KG1 (cell line): ENCODE measurements around the gene LONP1.

Experiments used
- DNase-seq: peaks from one replicate; lab custom pipeline; 2025; lab: John Stamatoyannopoulos, UW

The LONP1 gene

DNA sequence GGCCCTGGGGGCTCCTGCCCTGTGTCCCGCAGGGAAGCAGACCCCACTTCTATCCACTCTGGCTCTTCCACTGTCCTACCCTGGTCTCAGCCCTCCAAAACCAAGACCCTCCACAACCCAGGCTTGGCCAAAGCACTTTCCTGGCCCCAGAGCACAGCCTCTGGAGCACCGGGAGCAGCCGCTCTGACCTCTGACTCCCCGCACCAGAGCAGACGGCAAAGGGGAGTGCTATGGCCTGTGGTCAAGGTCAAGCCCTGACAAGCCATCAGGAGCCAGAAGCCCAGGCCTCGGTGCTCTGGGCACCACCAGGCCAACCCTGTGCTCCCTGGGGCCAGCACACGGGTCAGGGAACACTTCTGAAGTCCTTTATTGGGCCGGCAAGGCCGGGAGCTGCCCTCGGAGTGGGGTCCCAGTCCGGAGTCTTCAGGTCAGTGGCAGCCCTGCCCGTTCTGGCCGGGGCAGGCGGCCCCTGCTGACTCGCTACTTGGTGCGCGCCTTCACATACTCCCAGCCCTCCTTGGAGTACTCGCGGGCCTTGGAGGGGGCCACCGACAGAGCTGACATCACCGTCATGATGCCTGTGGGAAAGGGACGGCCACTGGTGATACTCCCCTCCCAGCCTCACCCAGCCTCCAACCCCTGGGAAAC lies 41.8 kb downstream of the LONP1 start:
- no peak for DNase-seq

- DNase-seq: no peak
Measured at GRCh38 chr19:5677580-5677979, 42.4 kb downstream of the LONP1 start.

GRCh38 chr19:5677136-5677535 lies 42.8 kb downstream of the LONP1 start:
- no peak for DNase-seq

GRCh38 chr19:5676772-5677105 lies 43.2 kb downstream of the LONP1 start:
- DNase-seq: no peak

- no peak for DNase-seq
Measured at GRCh38 chr19:5676105-5676771, 43.7 kb downstream of the LONP1 start.

- DNase-seq: no peak
Measured at GRCh38 chr19:5674714-5675113, 45.2 kb downstream of the LONP1 start.

- no peak for DNase-seq
Measured at GRCh38 chr19:5673752-5674151, 46.2 kb downstream of the LONP1 start.

DNA sequence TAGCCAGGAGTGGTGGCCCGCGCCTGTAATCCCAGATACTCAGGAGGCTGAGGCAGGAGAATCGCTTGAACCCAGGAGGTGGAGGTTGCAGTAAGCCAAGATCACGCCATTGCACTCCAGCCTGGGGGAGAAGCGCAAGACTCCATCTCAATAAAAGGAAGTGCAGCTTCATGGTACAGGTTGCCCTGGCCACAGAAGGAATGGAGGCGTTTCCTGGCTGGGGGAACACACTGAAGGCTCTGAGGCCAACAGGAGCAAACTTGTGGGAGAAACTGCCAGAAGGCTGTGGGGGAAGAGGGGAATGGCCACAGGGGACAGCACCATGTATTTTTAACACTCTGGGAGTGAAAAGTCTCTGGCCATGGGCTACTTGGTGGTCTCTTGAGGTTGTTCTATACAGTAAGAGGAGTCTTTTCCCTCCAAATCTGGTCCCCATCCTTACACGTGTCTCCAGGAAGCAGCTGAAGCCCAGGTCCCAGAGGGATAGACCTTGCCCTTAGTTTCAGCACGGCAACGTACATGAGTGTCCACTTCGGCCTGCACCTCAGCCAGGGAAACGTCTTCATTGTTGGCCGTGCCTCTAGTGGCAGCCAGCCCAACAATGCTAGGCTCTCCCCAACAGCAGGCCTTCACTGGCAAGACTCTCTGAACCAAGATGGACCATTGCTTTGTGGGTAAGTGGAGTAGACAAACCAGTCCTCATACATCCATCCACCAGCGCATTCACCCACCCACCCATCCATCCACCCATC lies 47.1 kb downstream of the LONP1 start:
- DNase-seq: no peak

DNA sequence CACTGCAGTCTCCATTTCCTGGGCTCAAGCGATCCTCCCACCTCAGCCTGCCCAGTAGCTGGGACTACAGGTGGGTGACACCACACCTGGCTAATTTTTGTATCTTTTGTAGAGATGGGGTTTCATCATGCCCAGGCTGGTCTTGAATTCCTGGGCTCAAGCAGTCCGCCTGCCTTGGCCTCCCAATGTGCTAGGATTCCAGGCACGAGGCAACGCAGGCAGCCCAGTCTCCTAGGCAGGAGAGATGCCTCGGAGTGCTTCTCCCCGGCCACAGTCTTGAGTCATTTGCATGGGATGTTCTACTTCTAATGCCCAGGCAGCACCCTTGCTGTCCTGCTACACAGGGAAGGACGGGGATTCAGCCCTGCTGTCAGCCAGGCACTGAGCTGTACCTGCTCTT lies 48.3 kb downstream of the LONP1 start:
- no peak for DNase-seq

- DNase-seq: no peak
Measured at GRCh38 chr19:5669212-5669611, 50.7 kb downstream of the LONP1 start.

- DNase-seq: no peak
Measured at GRCh38 chr19:5667751-5668271, 52.1 kb downstream of the LONP1 start.

GRCh38 chr19:5666921-5667610 lies 52.9 kb downstream of the LONP1 start:
- DNase-seq: no peak

- no peak for DNase-seq
Measured at GRCh38 chr19:5665781-5666513, 54.0 kb downstream of the LONP1 start.

DNA sequence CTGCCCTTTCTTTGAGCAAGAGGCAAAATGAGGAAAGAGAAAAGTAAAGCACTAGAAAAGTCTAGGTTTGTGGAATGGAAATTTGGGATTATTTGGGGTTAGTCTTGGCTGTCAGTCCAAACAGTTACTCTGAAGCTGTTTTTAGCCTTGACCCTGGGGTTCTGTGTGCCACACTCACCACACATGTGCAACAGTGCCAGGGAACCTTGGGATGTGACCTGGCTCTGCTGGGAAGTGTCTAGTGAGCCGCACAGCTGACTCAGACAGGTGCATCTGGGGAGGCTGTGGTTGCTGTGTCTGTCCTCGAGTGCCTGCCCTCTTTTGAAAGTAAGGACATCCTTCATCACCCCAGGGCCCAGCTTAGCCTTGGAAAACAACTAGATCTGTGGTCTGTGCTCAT lies 55.4 kb downstream of the LONP1 start:
- DNase-seq: no peak

GRCh38 chr19:5663904-5664303 lies 56.0 kb downstream of the LONP1 start:
- no peak for DNase-seq

DNA sequence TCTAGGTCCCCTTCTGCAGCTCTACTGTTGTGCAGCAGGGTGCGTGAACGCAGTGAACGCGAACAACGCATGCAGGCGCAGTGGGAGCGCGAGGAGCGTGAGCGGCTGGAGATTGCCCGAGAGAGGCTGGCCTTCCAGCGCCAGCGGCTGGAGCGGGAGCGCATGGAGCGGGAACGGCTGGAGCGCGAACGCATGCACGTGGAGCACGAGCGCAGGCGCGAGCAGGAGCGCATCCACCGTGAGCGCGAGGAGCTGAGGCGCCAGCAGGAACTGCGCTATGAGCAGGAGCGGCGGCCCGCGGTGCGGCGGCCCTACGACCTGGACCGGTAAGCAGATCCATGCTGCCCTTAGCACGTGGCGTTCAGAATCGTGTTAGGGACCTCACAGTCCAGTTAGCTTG lies 58.5 kb downstream of the LONP1 start:
- no peak for DNase-seq

GRCh38 chr19:5655412-5655811 lies 64.5 kb downstream of the LONP1 start:
- no peak for DNase-seq

DNA sequence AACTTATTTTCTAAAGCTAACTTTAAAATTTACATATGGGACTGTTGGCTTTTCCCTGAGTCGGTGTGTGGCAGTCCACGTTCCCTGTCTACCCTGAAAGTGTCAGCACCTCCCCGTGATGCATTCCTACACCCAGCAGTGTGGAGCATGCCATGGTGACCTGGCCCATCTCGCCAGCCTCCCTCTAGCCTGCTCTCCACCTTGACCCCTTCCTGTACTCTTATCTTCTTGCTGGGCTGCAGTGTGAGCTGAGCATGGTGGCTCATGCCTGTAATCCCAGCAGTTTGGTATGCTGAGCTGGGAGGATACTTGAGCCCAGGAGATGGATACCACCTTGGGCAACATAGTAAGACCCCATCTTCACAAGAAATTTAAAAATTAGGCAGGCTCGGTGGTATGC lies 65.0 kb downstream of the LONP1 start:
- DNase-seq: no peak

DNA sequence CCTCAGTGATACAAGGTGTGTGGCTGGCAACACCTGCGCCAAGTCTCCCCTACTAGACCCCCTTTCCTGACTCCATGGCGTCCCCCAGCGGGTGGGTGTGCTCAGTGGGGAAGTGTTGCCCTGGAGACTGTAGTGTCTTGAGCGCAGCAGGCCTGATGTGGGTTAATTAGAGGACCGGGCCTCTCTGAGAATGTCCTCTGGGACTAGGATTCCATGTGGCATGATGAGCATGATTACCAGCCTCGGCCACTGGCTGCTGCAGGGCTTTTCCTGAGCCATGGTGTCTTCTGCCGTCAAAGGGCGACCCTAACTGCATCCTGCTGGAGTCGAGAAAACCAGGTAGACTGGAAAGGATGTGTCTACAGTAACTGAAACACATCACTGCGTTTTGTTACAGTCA lies 67.7 kb downstream of the LONP1 start:
- DNase-seq: no peak

- no peak for DNase-seq
Measured at GRCh38 chr19:5651361-5651760, 68.6 kb downstream of the LONP1 start.

DNA sequence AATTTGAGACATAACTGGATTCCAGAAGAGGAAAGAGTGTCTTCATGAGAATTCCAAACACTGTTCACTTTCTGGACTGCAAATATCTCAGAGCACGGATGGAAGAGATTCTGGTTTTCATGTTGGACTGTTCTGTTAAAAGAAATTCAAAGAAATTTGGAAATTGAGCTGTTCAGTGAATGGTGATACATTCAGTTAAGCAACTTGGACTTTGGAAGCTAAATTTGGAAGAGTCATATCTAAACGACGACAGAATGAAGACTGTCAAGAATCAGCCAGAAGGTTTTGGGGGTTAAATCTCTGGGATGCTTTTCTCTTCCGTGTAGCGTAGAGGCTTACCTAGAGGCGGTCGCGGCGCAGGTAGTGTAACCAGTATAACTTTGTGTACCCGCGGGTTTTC lies 71.5 kb downstream of the LONP1 start:
- DNase-seq: no peak

GRCh38 chr19:5646703-5647102 lies 73.2 kb downstream of the LONP1 start:
- no peak for DNase-seq
